Loucy (cell line): ENCODE data around the gene CASK.

Source experiments
- EZH2phosphoT487 ChIP-seq: fragments of 200-600 bp; IDR thresholded peaks from 2 replicates; pipeline ENCODE4 v1.6.1; 2018; ENCODE audit warnings: antibody characterized with exemption, mild to moderate bottlenecking, moderate library complexity, borderline replicate concordance
- TF ChIP-seq, protein P1 (sequence below): fragments of 200-600 bp; sonication (generic); conservative IDR thresholded peaks from 2 replicates; pipeline ENCODE4 v1.5.1; 2014; ENCODE audit warnings: mild to moderate bottlenecking, antibody characterized with exemption, low read length

DNA sequence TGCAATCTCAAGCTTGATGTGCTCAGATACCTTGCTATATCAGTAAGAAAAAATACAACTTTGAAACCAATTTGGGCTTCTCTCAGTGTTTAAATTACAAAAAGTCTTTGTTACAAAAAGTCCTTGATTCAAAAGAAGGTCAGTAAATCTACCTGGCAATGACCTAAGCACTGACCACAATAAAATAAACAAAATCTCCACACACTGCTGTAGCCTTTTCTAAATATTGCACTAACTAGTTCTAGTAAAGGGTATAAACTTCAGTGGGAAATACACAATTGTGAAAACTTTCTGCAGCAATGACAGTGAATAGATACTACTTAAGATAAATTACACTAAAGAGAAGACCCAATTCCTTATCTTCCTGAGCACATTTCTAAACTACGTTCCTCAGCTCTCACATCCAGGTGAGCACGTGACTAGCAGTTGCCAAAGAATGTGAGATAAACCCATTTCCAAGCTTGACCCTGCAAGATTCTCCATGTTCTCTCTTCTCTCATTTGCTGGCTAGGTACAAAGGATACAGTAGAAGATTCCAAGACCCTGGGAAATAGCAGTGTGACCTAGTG, 316.0 kb downstream of the CASK start:
- TF ChIP-seq, protein P1, sequence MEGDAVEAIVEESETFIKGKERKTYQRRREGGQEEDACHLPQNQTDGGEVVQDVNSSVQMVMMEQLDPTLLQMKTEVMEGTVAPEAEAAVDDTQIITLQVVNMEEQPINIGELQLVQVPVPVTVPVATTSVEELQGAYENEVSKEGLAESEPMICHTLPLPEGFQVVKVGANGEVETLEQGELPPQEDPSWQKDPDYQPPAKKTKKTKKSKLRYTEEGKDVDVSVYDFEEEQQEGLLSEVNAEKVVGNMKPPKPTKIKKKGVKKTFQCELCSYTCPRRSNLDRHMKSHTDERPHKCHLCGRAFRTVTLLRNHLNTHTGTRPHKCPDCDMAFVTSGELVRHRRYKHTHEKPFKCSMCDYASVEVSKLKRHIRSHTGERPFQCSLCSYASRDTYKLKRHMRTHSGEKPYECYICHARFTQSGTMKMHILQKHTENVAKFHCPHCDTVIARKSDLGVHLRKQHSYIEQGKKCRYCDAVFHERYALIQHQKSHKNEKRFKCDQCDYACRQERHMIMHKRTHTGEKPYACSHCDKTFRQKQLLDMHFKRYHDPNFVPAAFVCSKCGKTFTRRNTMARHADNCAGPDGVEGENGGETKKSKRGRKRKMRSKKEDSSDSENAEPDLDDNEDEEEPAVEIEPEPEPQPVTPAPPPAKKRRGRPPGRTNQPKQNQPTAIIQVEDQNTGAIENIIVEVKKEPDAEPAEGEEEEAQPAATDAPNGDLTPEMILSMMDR: no peak
- TF ChIP-seq EZH2phosphoT487: no peak
